ENCODE results near the gene ARID2. TPM values are rescaled to one million over a fixed set of nuclear protein-coding genes. Genes with fewer than 3 reads are reported as not detected.

ARID2 gene
- total and polyA plus RNA-seq, 9 of the 15 experiments (the other 6 are each of a cell fraction or from before 2014, with no cell fraction given), result 13.4 to 41.6 (median 29.4) TPM

GRCh38 chr12:45827974-45828373, 98.5 kb downstream of the ARID2 start (continued):
- no peak for TF ChIP-seq HMBOX1 (IDR thresholded peaks at IDR 0.05)
- TF ChIP-seq MCM5 (IDR thresholded peaks at IDR 0.05; ENCODE audit: low read depth), result no peak
- no peak for TF ChIP-seq ZNF699 (CRISPR knock-in tag; IDR thresholded peaks at IDR 0.05; ENCODE audit: insufficient replicate concordance)
- no peak for TF ChIP-seq MAFG (tag; conservative IDR thresholded peaks at IDR 0.05)
- TF ChIP-seq SRSF3 (IDR thresholded peaks at IDR 0.05; ENCODE audit: insufficient read depth, low read length), result no peak
- TF ChIP-seq GATAD2A (IDR thresholded peaks at IDR 0.05), result no peak

DNA sequence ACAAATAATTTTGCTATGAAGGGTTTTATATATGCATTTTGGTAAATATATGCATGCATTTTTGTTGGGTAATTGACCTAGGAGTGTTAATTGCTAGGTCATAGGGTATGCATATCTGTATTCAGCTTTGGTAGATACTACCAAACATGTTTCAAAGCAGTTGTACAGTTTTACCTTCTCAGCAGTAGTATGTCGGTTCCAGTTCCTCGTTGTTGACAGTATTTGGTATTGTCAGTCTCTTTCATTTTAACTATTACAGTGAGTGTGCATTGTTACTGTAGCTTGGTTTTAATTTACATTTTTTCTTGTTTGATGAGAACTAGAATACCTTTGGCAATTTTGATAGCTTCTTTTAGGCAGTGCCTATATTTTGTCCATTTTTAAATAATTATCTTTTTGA, 98.9 kb downstream of the ARID2 start:
- WGBS (ENCODE audit: insufficient coverage, low coverage, missing lambda C conversion rate), result 84% methylated on average over 2 of the region's 2 CpGs
- FAIRE-seq, result no peak
- H3K36me3 ChIP-seq (ENCODE audit: control insufficient read depth, insufficient read depth, low read length), result peaks cover 23% of the 10 kb centered on the region; the same call in 2 of the 3 replicates

More for the DNA sequence above, 98.9 kb downstream of the ARID2 start:
- ATAC-seq (no peak), DNase-seq (ENCODE audit: extremely low read depth in 1 of 4, low spot score in 3 of 4) (no peak)
- ChIA-PET CTCF (ENCODE audit: low intra/inter-chr PET ratio) (no interaction called here), POLR2A (interaction anchor here (0.6 kb wide), 2 partner anchors 30 to 1357 kb away, joined by 3 read pairs; no protein-coding TSS in a partner anchor)
- H4K20me1 ChIP-seq (replicated peaks; ENCODE audit: control insufficient read depth, insufficient read depth, low read length), result no peaks in the 10 kb centered on the region
- H2AFZ ChIP-seq (ENCODE audit: low read depth, low read length), result no peak overlapping the region
- intact Hi-C loops (cut with micrococcal nuclease), result no loop called here
- no TSS peak for BruUV-seq (replicated peaks)
- no peaks in the 10 kb centered on the region for H3K9me1 ChIP-seq (ENCODE audit: control insufficient read depth, insufficient read depth, low read length)
- H3K4me2 ChIP-seq (ENCODE audit: insufficient read depth, low read length), result no peak overlapping the region
- no peak for TF ChIP-seq PRPF4 (IDR thresholded peaks at IDR 0.05; ENCODE audit: insufficient read depth, low read depth, low read length, poor library complexity, severe bottlenecking)
- TF ChIP-seq SMC3 (conservative IDR thresholded peaks at IDR 0.05; ENCODE audit: insufficient read depth, low read depth, low read length), result no peak
- H3K4me3 ChIP-seq, result no peak overlapping the region
- no peak overlapping the region for H3K27ac ChIP-seq (ENCODE audit: extremely low read depth, low read depth, low read length)
- H3K9me3 ChIP-seq (replicated peaks; ENCODE audit: control insufficient read depth, insufficient read depth, low read depth, low read length), result no peaks in the 10 kb centered on the region
- in situ Hi-C loops (cut with MboI), result no loop called here
- H3K4me1 ChIP-seq (replicated peaks in 1 of 2; ENCODE audit: control insufficient read depth in 2 of 2, insufficient read depth in 2 of 2, low read length in 2 of 2), result no peaks in the 10 kb centered on the region
- H3K9ac ChIP-seq (ENCODE audit: insufficient read depth in 1 of 2, low read depth in 2 of 2, low read length in 2 of 2), result no peak overlapping the region
- peaks cover 4% of the 10 kb centered on the region; the same call in 1 of the 3 replicates for H3K79me2 ChIP-seq (ENCODE audit: control insufficient read depth, insufficient read depth, low read length)
- no peaks in the 10 kb centered on the region for H3K27me3 ChIP-seq (ENCODE audit: control insufficient read depth in 2 of 2, insufficient read depth in 2 of 2, low read length in 2 of 2)
